Right lobe of liver (tissue), 4 donors: Measurements from ENCODE around the gene MON1A.

Experiments used
- CTCF ChIP-seq, 4 donors: fragments of 200-600 bp in 3 of 4; fragments of 450-650 bp in 1 of 4; IDR thresholded peaks; one replicate each; pipeline versions ENCODE4 v1.5.1 to v1.8.0; 2016 to 2022; ENCODE audit warnings: antibody characterized with exemption in 4 of 4, mild to moderate bottlenecking in 2 of 4
- POLR2A ChIP-seq: fragments of 450-650 bp; IDR thresholded peaks from one replicate; pipeline ENCODE4 v1.6.1; 2017; ENCODE audit warnings: antibody characterized with exemption, mild to moderate bottlenecking
- donor health status: DM: no; HTN: no; CAD: no.
- donor health status: DM: no; HTN: no; CAD: no.
- donor health status: DM: no; HTN: yes; CAD: no.

GRCh38 chr3:49929291-49930167 lies at the start of gene MON1A:
- TF ChIP-seq CTCF (IDR thresholded peaks at IDR 0.05), result peak in 3 of 4 donors; percentile 26 to 44 (median 40)
- TF ChIP-seq POLR2A, result peak; percentile 77
